Astrocyte (in vitro differentiated cells and primary cell): ENCODE results near the gene EME1. TPM values are rescaled to one million over a fixed set of nuclear protein-coding genes. Genes with fewer than 3 reads are reported as not detected.
"Not testable (repeated sequence)": the region's sequence is repeated elsewhere in the genome, so short reads cannot be mapped to it uniquely, and the experiment has no call there.

ENCODE experiments used
- DNase-seq: peaks from one replicate; pipeline ENCODE4 v3.0.0-alpha.2; 2010; ENCODE audit warnings: low read depth
- FAIRE-seq: peaks from 2 replicates; lab custom pipeline; 2011; peaks lifted over from hg19 to GRCh38; lab: Jason Lieb, UNC
- H2AFZ ChIP-seq: 2 replicates; pipeline ENCODE4 v1.6.0; 2012; ENCODE audit warnings: low read depth, low read length, inconsistent platforms
- H3K27ac ChIP-seq: 2 replicates; pipeline ENCODE4 v1.5.1; 2011; ENCODE audit warnings: low read depth, low read length, inconsistent platforms
- H3K27me3 ChIP-seq: 2 replicates; pipeline ENCODE4 v1.6.0; 2011; ENCODE audit warnings: low read length, inconsistent platforms; ENCODE audit not compliant: insufficient read depth
- H3K36me3 ChIP-seq: 2 replicates; pipeline ENCODE4 v1.5.1; 2011; ENCODE audit warnings: low read length, inconsistent platforms; ENCODE audit not compliant: insufficient read depth
- H3K4me1 ChIP-seq: 2 replicates; pipeline ENCODE4 v1.5.1; 2011; ENCODE audit warnings: low read length, inconsistent platforms; ENCODE audit not compliant: insufficient read depth
- H3K4me2 ChIP-seq: 2 replicates; pipeline ENCODE4 v1.6.0; 2012; ENCODE audit warnings: low read length, inconsistent platforms
- H3K4me3 ChIP-seq: 2 replicates; pipeline ENCODE4 v1.5.1; 2011; ENCODE audit warnings: low read depth, mild to moderate bottlenecking, low read length, inconsistent platforms; ENCODE audit not compliant: insufficient read depth
- H3K79me2 ChIP-seq: 2 replicates; pipeline ENCODE4 v1.6.0; 2012; ENCODE audit warnings: mild to moderate bottlenecking, low read length, inconsistent platforms; ENCODE audit not compliant: insufficient read depth
- H3K9ac ChIP-seq: 2 replicates; pipeline ENCODE4 v1.6.0; 2012; ENCODE audit warnings: mild to moderate bottlenecking, low read length, inconsistent platforms
- H3K9me3 ChIP-seq: 2 replicates; pipeline ENCODE4 v1.5.1; 2012; ENCODE audit warnings: low read depth, mild to moderate bottlenecking, low read length, inconsistent platforms; ENCODE audit not compliant: insufficient read depth
- H4K20me1 ChIP-seq: 2 replicates; pipeline ENCODE4 v1.6.0; 2012; ENCODE audit warnings: low read length, inconsistent platforms; ENCODE audit not compliant: insufficient read depth
- H3K27ac Mint-ChIP-seq: one replicate; pipeline ENCODE4 v1.8.0; 2021; ENCODE audit warnings: mild to moderate bottlenecking, mixed read lengths; ENCODE audit not compliant: unreplicated experiment
- H3K27me3 Mint-ChIP-seq: one replicate; pipeline ENCODE4 v1.8.0; 2021; ENCODE audit warnings: low read depth, mixed read lengths; ENCODE audit not compliant: unreplicated experiment
- H3K36me3 Mint-ChIP-seq: one replicate; pipeline ENCODE4 v1.8.0; 2021; ENCODE audit warnings: low read depth, mixed read lengths; ENCODE audit not compliant: unreplicated experiment
- H3K4me1 Mint-ChIP-seq: one replicate; pipeline ENCODE4 v1.8.0; 2021; ENCODE audit warnings: low read depth, mixed read lengths; ENCODE audit not compliant: unreplicated experiment
- H3K4me3 Mint-ChIP-seq: one replicate; pipeline ENCODE4 v1.8.0; 2021; ENCODE audit warnings: mild to moderate bottlenecking, moderate library complexity, mixed read lengths; ENCODE audit not compliant: unreplicated experiment
- H3K9me3 Mint-ChIP-seq: one replicate; pipeline ENCODE4 v1.8.0; 2021; ENCODE audit warnings: mild to moderate bottlenecking, mixed read lengths; ENCODE audit not compliant: unreplicated experiment
- EZH2 ChIP-seq: IDR thresholded peaks from 2 replicates; pipeline ENCODE4 v1.6.1; 2012; ENCODE audit warnings: mild to moderate bottlenecking, low read length, inconsistent platforms; ENCODE audit not compliant: insufficient read depth
- total RNA-seq: library from RNA; stranded (reverse); gene quantifications from 2 replicates; pipeline ENCODE4 v1.2.1, GENCODE V29; 2021
- TF ChIP-seq, protein P1 (sequence below): IDR thresholded peaks from 2 replicates; pipeline ENCODE4 v1.5.1; 2011; ENCODE audit warnings: low read depth, mild to moderate bottlenecking, inconsistent platforms, low read length, moderate library complexity; ENCODE audit not compliant: insufficient read depth

Gene EME1
- total RNA-seq, 1 donor from 2014 or later = 3.1 TPM

DNA sequence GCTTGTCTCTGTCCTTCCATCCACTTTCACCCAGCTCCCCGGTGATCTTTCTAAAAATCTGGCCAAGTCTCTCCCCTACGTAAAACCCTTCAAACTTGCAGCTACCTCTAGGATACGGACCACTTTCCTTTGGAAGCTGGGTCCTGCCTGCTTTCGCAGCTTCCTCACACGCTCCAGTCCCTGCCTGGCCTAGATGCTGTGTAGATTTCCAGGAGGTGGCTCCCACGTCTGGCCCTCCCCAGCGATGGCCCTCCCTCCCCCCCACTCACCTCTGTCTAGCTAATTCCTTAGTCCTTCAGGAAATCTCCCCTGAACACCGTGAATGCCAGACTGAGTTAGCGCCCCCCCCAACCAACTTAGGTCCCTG is 24.9 kb downstream of the EME1 start:
- Histone ChIP-seq H3K9me3 (no peaks in the 10 kb centered on the region), H3K4me2 (peak overlapping the region; percentile 98), H3K79me2 (peaks cover 45% of the 10 kb centered on the region), H3K36me3 (peaks cover 19% of the 10 kb centered on the region), H3K4me1 (peaks cover 15% of the 10 kb centered on the region), H4K20me1 (peaks cover 41% of the 10 kb centered on the region), H2AFZ (peak overlapping the region; percentile 95), H3K9ac (peak overlapping the region; percentile 99), H3K4me3 (peak overlapping the region; percentile 99), H3K27ac (no peak overlapping the region), H3K27me3 (no peaks in the 10 kb centered on the region)
- Mint-ChIP-seq H3K4me3 (peak overlapping the region; percentile 99), H3K36me3 (peaks cover 12% of the 10 kb centered on the region), H3K9me3 (no peaks in the 10 kb centered on the region), H3K27me3 (no peaks in the 10 kb centered on the region), H3K27ac (peak overlapping the region; percentile 80), H3K4me1 (peaks cover 10% of the 10 kb centered on the region)
- TF ChIP-seq, protein P1, sequence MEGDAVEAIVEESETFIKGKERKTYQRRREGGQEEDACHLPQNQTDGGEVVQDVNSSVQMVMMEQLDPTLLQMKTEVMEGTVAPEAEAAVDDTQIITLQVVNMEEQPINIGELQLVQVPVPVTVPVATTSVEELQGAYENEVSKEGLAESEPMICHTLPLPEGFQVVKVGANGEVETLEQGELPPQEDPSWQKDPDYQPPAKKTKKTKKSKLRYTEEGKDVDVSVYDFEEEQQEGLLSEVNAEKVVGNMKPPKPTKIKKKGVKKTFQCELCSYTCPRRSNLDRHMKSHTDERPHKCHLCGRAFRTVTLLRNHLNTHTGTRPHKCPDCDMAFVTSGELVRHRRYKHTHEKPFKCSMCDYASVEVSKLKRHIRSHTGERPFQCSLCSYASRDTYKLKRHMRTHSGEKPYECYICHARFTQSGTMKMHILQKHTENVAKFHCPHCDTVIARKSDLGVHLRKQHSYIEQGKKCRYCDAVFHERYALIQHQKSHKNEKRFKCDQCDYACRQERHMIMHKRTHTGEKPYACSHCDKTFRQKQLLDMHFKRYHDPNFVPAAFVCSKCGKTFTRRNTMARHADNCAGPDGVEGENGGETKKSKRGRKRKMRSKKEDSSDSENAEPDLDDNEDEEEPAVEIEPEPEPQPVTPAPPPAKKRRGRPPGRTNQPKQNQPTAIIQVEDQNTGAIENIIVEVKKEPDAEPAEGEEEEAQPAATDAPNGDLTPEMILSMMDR = no peak
- TF ChIP-seq EZH2 = no peak
- DNase-seq (no peak), FAIRE-seq (no peak)

DNA sequence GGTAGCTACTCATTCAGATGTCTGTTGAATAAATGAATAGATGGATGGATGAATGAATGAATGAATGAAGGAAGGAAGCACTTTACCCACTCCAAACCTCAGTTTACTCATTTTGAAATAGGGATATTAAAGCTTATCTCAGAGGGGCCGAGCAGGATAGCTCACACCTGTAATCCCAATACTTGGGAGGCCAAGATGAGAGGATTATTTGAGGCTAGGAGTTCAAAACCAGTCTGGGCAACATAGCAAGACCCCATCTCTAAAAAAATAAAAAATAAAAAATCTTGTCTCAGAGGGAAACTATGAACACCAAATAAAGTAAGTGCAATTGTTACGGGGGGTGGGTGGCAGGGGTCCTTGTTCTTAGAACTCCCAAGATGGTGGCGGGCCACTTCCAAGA is 25.6 kb downstream of the EME1 start:
- peaks cover 33% of the 10 kb centered on the region for H4K20me1 ChIP-seq
- not testable (repeated sequence) for FAIRE-seq, DNase-seq, H3K4me3 ChIP-seq, H3K4me1 Mint-ChIP-seq, H3K4me2 ChIP-seq, H3K9me3 Mint-ChIP-seq, H3K27ac ChIP-seq, H2AFZ ChIP-seq, H3K9ac ChIP-seq, H3K36me3 Mint-ChIP-seq, H3K27ac Mint-ChIP-seq, H3K9me3 ChIP-seq, H3K27me3 Mint-ChIP-seq, H3K27me3 ChIP-seq
- H3K4me1 ChIP-seq = peaks cover 15% of the 10 kb centered on the region
- peaks cover 12% of the 10 kb centered on the region for H3K36me3 ChIP-seq
- peak overlapping the region; percentile 69 for H3K4me3 Mint-ChIP-seq
- peaks cover 37% of the 10 kb centered on the region for H3K79me2 ChIP-seq

DNA sequence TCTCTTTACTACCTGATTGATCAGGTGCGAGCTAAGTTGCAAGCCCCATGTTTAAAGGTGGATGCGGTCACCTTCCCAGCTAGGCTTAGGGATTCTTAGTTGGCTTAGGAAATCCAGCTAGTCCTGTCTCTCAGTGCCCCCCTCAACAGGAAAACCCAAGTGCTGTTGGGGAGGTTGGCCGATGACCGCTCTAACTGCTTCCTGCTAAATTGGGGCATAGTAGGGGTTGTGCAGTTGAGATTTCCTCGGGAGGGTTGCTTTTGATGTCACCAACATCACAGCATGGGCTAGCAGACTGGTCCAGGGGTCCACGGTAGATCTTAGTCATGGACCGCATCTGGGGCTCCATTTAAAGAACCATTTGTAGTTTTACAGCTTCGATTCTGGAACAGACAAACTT is 26.6 kb downstream of the EME1 start:
- not testable (repeated sequence) for H2AFZ ChIP-seq, H3K27ac Mint-ChIP-seq, H3K36me3 ChIP-seq, H3K27me3 ChIP-seq, H3K9me3 ChIP-seq, H3K4me3 ChIP-seq, H3K4me3 Mint-ChIP-seq, H3K4me1 Mint-ChIP-seq, H3K36me3 Mint-ChIP-seq, H3K27ac ChIP-seq, H3K4me2 ChIP-seq, FAIRE-seq, H3K9me3 Mint-ChIP-seq, H3K27me3 Mint-ChIP-seq, H3K9ac ChIP-seq, DNase-seq
- peaks cover 28% of the 10 kb centered on the region for H3K79me2 ChIP-seq
- H3K4me1 ChIP-seq = peaks cover 13% of the 10 kb centered on the region
- H4K20me1 ChIP-seq = peaks cover 24% of the 10 kb centered on the region

DNA sequence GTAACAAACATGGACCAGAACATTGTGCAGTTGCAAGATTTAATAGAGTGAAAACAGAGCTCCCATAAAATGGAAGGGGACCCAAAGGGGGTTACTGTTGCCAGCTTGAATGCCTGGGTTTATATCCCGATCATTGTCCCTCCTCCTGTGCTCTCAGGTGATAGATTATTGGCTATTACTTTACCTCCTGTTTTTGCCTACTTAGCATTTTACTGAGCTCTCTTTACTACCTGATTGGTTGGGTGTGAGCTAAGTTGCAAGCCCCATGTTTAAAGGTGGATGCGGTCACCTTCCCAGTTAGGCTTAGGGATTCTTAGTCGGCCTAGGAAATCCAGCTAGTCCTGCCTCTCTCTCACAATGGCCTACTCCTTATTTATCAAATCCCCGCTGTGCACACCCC is 32.3 kb downstream of the EME1 start:
- H3K79me2 ChIP-seq, H3K27ac ChIP-seq, H3K9me3 Mint-ChIP-seq, H3K36me3 ChIP-seq, H3K9ac ChIP-seq, H3K9me3 ChIP-seq, FAIRE-seq, H3K4me3 ChIP-seq, H3K4me1 ChIP-seq, H3K4me3 Mint-ChIP-seq, H2AFZ ChIP-seq, DNase-seq, H3K27ac Mint-ChIP-seq, H3K36me3 Mint-ChIP-seq, H4K20me1 ChIP-seq, H3K4me2 ChIP-seq, H3K4me1 Mint-ChIP-seq: not testable (repeated sequence)
- peaks cover 12% of the 10 kb centered on the region for H3K27me3 ChIP-seq
- H3K27me3 Mint-ChIP-seq = peaks cover 15% of the 10 kb centered on the region
